PC-9 (cell line): ENCODE measurements around the gene DRD1.

Experiments used
- EZH2 ChIP-seq: fragments of 200-600 bp; sonication (generic); IDR thresholded peaks from 2 replicates; pipeline ENCODE4 v1.8.0; 2017; ENCODE audit warnings: antibody characterized with exemption, low read depth
- TF ChIP-seq, protein P1 (sequence below): fragments of 200-600 bp; sonication (generic); conservative IDR thresholded peaks from 2 replicates; pipeline ENCODE4 v1.6.1; 2017; ENCODE audit warnings: mixed run types, antibody characterized with exemption, mild to moderate bottlenecking, moderate library complexity

GRCh38 chr5:175452166-175452565, 8.2 kb upstream of the DRD1 start:
- TF ChIP-seq, protein P1, sequence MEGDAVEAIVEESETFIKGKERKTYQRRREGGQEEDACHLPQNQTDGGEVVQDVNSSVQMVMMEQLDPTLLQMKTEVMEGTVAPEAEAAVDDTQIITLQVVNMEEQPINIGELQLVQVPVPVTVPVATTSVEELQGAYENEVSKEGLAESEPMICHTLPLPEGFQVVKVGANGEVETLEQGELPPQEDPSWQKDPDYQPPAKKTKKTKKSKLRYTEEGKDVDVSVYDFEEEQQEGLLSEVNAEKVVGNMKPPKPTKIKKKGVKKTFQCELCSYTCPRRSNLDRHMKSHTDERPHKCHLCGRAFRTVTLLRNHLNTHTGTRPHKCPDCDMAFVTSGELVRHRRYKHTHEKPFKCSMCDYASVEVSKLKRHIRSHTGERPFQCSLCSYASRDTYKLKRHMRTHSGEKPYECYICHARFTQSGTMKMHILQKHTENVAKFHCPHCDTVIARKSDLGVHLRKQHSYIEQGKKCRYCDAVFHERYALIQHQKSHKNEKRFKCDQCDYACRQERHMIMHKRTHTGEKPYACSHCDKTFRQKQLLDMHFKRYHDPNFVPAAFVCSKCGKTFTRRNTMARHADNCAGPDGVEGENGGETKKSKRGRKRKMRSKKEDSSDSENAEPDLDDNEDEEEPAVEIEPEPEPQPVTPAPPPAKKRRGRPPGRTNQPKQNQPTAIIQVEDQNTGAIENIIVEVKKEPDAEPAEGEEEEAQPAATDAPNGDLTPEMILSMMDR: no peak
- no peak for TF ChIP-seq EZH2
